ENCODE data around the gene NFAM1.

NFAM1 gene

GRCh38 chr22:42383851-42384417 lies 48.3 kb downstream of the NFAM1 start:
- DNase-seq (ENCODE audit: low read depth, low spot score) = no peak

- no peak for DNase-seq (ENCODE audit: low read depth, low spot score)
Measured at GRCh38 chr22:42383287-42383686, 48.9 kb downstream of the NFAM1 start.

DNA sequence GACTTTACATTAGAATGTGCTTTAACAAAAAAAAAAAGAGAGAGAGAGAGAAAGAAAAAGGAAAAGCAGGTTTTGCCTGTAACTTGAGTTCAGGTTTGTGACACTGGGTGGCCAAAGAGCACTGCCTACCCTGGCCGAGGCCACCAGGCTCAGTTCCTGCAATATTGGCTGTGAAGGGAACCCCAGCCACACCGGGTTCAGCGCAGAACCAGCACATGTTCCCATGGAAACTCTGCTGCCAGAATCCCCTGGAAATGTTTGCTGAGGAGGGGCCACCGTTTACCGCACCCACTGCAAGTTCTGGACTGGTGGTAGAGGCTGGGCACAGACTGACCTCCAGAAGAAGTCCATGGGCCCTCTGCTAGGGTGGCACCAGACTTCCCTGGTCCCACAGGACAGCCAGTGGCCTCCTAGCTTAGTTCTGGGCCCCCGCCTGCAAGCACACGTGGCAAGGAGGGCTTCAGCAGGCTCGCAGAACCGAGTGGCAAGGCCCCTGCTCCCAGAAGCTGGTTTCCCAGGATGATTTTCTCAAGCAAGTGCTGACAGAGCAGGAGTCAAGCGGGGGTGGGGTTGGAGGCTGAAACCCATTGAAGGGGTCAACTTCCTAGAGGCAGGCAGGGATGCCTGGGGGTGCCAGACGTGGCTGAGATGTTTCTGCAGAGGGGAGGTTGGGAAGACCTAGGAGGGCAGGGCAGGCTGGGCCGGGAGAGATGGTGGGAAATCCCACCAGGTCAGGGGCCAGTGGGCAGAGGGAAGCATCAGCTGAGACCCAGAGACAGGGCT lies 51.2 kb downstream of the NFAM1 start:
- no peak for DNase-seq (ENCODE audit: low read depth, low spot score)

DNA sequence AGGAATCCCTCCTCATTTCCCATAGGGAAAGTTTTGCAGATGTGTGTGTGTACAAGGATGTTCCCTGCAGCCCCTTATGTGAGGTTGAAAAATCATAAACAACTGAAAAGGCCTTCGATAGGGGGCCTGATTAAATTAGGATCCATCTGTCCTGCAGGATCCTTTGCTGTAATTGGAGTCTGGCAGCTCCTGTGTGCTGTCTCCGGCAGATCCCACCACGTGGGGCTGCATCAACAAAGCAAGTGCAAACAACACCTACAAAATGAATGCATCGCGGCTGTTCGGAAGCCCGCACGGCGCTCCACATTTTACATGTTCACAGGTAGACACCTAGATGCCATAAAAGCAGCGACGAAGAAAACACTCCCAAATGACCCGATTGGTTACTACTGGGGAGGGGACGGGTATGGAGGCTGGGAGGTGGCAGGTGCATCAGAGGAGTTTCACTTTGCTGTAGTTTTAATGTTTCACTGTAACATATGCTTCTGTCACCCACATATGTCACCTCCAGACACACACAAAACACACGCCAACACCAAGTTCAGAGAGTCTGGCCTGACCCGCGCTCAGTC lies 52.2 kb downstream of the NFAM1 start:
- DNase-seq (ENCODE audit: low read depth, low spot score) = no peak

DNA sequence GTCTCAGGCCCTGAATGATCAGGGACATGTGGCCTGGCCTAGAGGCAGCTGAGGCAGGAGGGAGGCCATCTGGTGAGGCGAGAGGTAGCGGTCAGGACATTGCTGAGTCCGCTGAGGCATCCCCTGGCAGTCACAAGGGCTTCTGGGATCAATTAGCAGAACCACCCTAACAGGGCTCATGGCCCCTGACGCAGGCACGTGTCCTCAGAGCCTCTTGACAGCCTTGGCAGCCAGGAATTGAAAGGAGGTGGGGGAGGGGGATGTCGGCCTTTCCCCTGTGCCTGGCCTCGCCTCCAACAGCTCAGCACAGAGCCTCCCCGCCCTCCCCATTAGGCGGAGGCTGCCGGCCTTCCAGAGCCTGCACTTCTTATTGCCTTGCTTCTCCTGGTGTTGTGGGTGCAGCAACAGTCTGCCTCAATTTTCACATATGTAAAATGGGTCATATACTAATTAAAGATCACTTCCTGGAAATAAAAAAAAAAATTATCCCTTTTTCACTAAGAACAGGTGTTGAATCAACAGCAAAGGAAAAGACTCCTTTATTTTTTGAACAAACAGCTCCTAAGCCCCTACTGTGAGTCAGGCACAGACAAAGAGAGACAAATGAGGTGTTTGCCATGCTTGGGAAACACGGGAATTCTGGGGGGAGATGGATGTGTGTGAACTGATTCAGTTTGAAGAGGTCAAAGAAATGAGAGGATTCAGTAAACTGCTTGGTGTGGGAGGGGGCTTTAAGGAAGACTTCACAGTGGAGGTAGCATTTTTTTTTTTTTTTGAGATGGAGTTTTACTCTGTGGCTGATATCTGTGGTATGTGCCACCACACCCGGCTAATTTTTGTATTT lies 55.3 kb downstream of the NFAM1 start:
- no peak for DNase-seq (ENCODE audit: low read depth, low spot score)

DNA sequence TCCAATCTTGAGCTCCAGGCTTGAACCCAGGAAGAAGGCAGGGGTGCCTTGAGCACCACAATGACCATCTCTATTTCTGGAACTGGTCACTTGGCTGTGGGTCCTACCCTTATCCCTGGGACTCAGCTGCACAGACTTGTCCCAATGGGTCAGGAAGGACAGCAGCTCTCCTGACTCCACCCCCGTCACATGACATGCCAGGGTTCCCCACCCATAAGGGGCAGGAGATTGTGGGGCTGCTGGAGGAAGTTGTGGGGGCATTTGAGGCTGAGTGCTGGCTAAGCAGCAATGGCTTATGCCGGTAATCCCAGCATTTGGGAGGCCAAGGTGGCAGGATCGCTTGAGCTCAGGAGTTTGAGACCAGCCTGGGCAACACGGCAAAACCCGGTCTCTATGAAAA lies 56.2 kb downstream of the NFAM1 start:
- no peak for DNase-seq (ENCODE audit: low read depth, low spot score)

DNA sequence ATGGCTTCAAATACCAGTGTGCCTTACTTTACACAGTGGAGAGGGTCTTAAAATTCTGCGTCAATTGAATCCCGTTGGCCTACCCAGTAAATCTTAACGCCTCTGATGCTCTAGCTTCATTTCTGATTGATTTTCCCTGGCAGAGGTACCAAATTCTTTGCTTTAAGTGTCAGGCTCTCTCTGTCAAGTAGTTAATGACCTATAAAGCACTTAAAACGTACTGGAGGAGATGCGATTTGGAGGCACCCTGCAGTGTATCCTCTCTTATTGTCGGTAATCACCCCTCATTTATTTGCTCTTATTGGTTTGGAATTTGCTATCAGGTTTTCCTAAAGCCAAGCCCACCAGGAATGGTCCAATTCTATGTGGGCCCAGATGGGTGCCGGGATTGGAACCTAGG lies 59.2 kb downstream of the NFAM1 start:
- DNase-seq (ENCODE audit: low read depth, low spot score) = no peak

GRCh38 chr22:42371501-42371900 lies 60.7 kb downstream of the NFAM1 start:
- DNase-seq (ENCODE audit: low read depth, low spot score) = no peak

DNA sequence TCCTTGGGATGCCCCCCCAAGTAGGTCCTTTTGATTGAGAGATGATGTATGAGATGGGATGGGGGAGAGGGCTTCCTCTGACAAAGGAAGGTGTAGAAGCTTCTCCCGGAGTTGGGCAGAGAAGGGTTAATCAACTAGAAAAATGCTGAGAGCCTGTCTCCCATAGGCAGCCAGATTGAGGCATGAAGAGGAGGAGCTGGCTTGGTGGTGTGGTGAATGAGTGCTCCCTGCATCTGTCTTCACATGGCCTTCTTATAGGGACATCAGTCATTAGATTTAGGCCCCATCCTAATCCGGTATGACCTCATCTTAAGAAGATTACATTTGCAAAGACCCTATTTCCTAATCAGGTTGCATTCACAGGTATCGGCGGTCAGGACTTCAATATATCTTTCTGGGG lies 61.1 kb downstream of the NFAM1 start:
- DNase-seq (ENCODE audit: low read depth, low spot score) = no peak

GRCh38 chr22:42369250-42370041 lies 62.8 kb downstream of the NFAM1 start:
- peak; percentile 41 for DNase-seq (ENCODE audit: low read depth, low spot score)

DNA sequence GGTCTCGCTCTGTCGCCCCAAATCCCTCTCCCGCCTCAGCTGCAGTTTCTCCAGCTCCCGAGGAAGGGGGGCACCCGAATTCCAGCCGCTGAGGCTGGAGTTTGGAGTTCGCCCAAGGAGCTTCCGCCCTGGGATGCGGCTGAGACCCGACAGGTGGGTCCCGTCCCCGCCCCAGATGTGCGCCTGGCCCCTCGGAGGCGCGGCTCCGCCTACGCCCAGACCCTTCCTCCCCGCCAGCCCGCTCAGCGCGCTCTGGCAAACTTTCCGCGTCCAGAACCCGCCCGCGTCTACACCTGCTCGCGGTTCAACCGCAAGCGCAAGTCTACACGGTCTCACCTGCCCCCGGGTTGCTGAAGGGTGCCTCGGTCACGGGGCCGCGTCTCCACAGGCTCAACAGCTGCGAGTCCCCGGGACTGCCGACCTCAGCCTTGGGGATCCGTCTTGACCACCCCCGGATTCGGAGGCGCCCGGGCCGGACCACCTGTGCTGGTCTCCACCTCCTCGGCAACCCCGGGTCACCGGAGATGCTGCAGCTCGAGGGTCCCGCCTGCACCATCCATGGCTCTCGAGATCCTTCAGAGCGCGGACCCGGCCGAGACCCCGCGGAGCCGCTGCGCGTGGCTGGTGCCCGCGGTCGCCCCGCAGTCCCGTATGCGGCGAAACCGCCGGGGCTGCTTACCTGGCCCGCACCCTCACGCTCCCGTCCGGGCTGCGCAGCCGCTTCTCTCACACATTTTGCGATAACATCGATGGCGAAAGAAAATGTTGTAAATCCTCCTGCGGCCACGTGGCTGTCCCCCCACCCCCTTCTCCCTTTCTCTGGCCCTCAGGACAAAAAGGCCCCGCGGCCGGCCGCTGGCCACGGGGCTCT lies 63.6 kb downstream of the NFAM1 start:
- DNase-seq (ENCODE audit: low read depth, low spot score) = no peak

GRCh38 chr22:42367980-42368378 lies 64.2 kb downstream of the NFAM1 start:
- DNase-seq (ENCODE audit: low read depth, low spot score) = no peak

GRCh38 chr22:42366806-42367581 lies 65.2 kb downstream of the NFAM1 start:
- DNase-seq (ENCODE audit: low read depth, low spot score) = no peak

GRCh38 chr22:42365942-42366695 lies 66.1 kb downstream of the NFAM1 start:
- no peak for DNase-seq (ENCODE audit: low read depth, low spot score)

DNA sequence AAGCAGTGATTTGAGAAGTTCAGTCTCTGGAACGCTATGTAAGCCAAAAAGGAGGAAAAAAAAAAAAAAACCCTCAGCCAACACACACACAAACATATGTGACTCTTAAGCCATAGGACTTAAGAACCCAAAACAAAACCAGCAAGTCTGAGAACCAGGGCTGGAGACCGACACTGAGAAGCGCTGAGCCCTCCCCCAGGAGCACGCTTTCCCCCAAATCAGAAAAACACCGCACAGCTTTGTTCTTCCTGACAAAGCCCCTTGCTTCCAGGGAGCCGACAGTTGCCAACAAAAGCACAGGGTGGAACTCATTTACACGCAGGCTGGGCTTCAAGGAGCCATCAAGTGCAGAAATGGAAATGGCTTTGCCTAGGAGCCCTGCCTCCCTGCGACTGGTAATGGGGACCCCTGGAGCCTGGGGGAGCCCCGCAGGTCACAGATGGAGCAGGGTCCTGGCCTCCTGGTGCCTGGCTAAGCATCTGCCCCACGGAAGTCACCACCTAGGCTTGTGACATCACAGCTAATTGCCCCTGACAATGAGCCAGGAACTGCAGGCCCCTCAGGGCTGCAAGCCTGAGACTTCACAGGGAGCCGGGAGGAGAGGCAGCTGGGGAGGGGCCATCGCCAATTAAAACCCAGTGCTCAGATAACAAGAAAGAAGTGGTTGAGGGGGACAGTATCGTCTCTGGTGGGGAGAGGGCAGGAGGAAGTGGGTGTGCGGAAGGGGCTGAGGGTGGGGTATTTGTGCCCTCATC lies 66.9 kb downstream of the NFAM1 start:
- DNase-seq (ENCODE audit: low read depth, low spot score) = no peak

DNA sequence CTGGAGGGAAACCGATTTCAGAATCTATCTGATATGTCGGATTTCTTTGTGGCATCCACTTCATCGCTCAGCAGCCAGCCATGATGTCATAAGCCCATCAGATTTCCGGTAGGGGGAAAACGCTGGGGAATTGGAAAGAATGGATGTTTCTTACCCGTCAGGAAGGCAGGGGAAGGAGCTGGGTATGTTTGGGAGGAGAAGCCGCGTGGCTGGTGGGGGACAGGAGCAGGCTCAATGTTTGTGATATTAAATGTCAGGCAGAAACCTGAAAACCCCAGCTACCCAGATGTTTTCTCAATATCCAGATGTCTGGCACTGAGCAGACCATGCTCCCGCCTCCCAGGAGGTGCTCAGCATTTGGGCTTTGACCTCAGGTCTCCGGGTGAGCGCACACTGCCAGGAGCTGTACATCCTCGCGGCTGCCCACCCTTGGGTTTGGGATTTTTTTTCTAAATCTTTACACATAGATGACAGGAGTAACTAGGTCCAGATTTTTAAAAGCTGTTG lies 67.5 kb downstream of the NFAM1 start:
- DNase-seq (ENCODE audit: low read depth, low spot score) = no peak

GRCh38 chr22:42363892-42364291 lies 68.3 kb downstream of the NFAM1 start:
- DNase-seq (ENCODE audit: low read depth, low spot score) = no peak

DNA sequence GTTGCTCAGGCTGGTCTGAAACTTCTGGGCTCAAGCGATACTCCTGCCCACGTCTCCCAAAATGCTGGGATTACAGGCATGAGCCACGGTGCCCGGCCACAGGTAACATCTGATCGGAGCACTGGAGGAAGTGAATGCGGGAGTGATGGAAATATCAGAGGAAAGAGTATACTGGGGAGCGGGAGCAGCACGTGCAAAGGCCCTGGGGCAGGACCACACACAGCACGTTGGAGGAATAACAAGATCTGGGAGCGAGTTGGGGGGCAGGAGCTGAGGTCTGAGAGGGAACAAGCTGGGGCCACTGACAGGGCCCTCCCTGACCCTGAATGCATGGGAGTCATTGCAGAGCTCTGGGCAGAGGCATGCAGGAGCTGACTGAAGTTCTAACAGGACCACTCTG lies 70.7 kb downstream of the NFAM1 start:
- no peak for DNase-seq (ENCODE audit: low read depth, low spot score)
